GM21526 (cell line): ENCODE measurements around the gene STEAP2.

ENCODE experiments used
- ATAC-seq: cut with Tn5 transposase; IDR thresholded peaks from one replicate; pipeline ENCODE4 v1.9.1; 2021; ENCODE audit warnings: moderate library complexity; ENCODE audit not compliant: unreplicated experiment, low FRiP score

Gene STEAP2

GRCh38 chr7:90267263-90267858 is 55.8 kb downstream of the STEAP2 start:
- no peak for ATAC-seq

GRCh38 chr7:90269163-90269562 is 57.6 kb downstream of the STEAP2 start:
- no peak for ATAC-seq

- no peak for ATAC-seq
Observed at GRCh38 chr7:90270431-90271178, 59.1 kb downstream of the STEAP2 start.

- no peak for ATAC-seq
Observed at GRCh38 chr7:90271753-90272152, 60.2 kb downstream of the STEAP2 start.

GRCh38 chr7:90272242-90272641 is 60.7 kb downstream of the STEAP2 start:
- no peak for ATAC-seq

GRCh38 chr7:90274161-90274560 is 62.6 kb downstream of the STEAP2 start:
- ATAC-seq = no peak

- no peak for ATAC-seq
Observed at GRCh38 chr7:90276033-90276728, 64.6 kb downstream of the STEAP2 start.
